Panc1 (cell line): ENCODE data around the gene EDN2. TPM values are rescaled to one million over a fixed set of nuclear protein-coding genes. Genes with fewer than 3 reads are reported as not detected.

Source experiments
- ATAC-seq: fragments of 200-7000 bp; cut with Tn5 transposase; 2 replicates; pipeline ENCODE4 v1.9.1; 2020; ENCODE audit warnings: mild to moderate bottlenecking, moderate library complexity
- BruUV-seq: library from RNA; stranded (reverse); fragments of 400-500 nt; replicated peaks from 2 replicates; lab custom pipeline; 2021; lab: Mats Ljungman, UMichigan
- CTCF ChIA-PET: fragments of 300-600 bp; sonication (Branson Sonifier 250); formaldehyde crosslinking; loops from one replicate; lab custom pipeline; 2022; ENCODE audit warnings: antibody characterized with exemption; lab: Charles Lee
- POLR2A ChIA-PET: fragments of 300-600 bp; sonication (Branson Sonifier 250); formaldehyde crosslinking; loops from one replicate; lab custom pipeline; 2022; ENCODE audit warnings: antibody characterized with exemption; lab: Charles Lee
- DNase-seq: peaks from one replicate; pipeline ENCODE4 v3.0.0-alpha.2; 2010; ENCODE audit warnings: low read depth, low spot score
- H3K27ac ChIP-seq: 2 replicates; pipeline ENCODE4 v1.5.1; 2011; ENCODE audit warnings: mild to moderate bottlenecking, low read length, inconsistent platforms
- H3K27me3 ChIP-seq: fragments of 200-500 bp; sonication (Bioruptor generic); 2 replicates; pipeline ENCODE4 v1.6.0; 2014; ENCODE audit warnings: low read length, inconsistent platforms; ENCODE audit not compliant: control insufficient read depth, insufficient read depth
- H3K36me3 ChIP-seq: fragments of 200-500 bp; sonication (Bioruptor generic); 2 replicates; pipeline ENCODE4 v1.5.1; 2014; ENCODE audit warnings: inconsistent platforms, mild to moderate bottlenecking, low read length, moderate library complexity; ENCODE audit not compliant: control insufficient read depth, insufficient read depth
- H3K4me1 ChIP-seq: 2 replicates; pipeline ENCODE4 v1.5.1; 2011; ENCODE audit warnings: inconsistent platforms, mild to moderate bottlenecking, low read length, moderate library complexity; ENCODE audit not compliant: control insufficient read depth, insufficient read depth
- H3K4me3 ChIP-seq, 2 experiments: 2 replicates each; pipeline ENCODE4 v1.5.1; 2011 to 2012; ENCODE audit warnings: low read depth in 2 of 2, low read length in 2 of 2, mild to moderate bottlenecking in 2 of 2, inconsistent platforms in 1 of 2, moderate library complexity in 1 of 2
- H3K9me3 ChIP-seq: fragments of 200-500 bp; sonication (Bioruptor generic); 2 replicates; pipeline ENCODE4 v1.5.1; 2014; ENCODE audit warnings: low read depth, mild to moderate bottlenecking, inconsistent platforms, low read length, moderate library complexity; ENCODE audit not compliant: control insufficient read depth, insufficient read depth
- CTCF ChIP-seq: fragments of 450-650 bp; IDR thresholded peaks from 2 replicates; pipeline ENCODE4 v1.5.1; 2017; ENCODE audit warnings: mild to moderate bottlenecking
- POLR2AphosphoS5 ChIP-seq: IDR thresholded peaks from 2 replicates; pipeline ENCODE4 v1.6.1; 2012; ENCODE audit warnings: mild to moderate bottlenecking, low read depth, low read length, moderate library complexity
- REST ChIP-seq, 2 experiments: IDR thresholded peaks; 2 replicates each; pipeline ENCODE4 v1.6.1; 2011 to 2012; ENCODE audit warnings: low read depth in 2 of 2, control low read depth in 1 of 2, low read length in 1 of 2, mild to moderate bottlenecking in 1 of 2, moderate library complexity in 1 of 2; ENCODE audit not compliant: insufficient read depth in 1 of 2
- SIN3A ChIP-seq: IDR thresholded peaks from 2 replicates; pipeline ENCODE4 v1.6.1; 2012; ENCODE audit warnings: low read depth, mild to moderate bottlenecking, low read length, moderate library complexity, borderline replicate concordance; ENCODE audit not compliant: insufficient read depth
- TCF7L2 ChIP-seq: IDR thresholded peaks from 2 replicates; pipeline ENCODE4 v1.6.1; 2011; ENCODE audit warnings: mild to moderate bottlenecking, low read depth, low read length, inconsistent platforms
- in situ Hi-C: cut with HindIII; loops from 2 replicates; pipeline ENCODE4 v1.10.0; 2016; ENCODE audit warnings: low sequenced_read_pairs, low pct_unique_long_range_greater_than_20kb
- intact Hi-C: fragments of 100-400 bp; cut with micrococcal nuclease; formaldehyde crosslinking; loops from one replicate; pipeline ENCODE4 v1.10.0; 2022; ENCODE audit not compliant: unreplicated experiment
- total RNA-seq: library from RNA; stranded (reverse); gene quantifications from one replicate; pipeline ENCODE4 v1.2.1, GENCODE V29; 2021; ENCODE audit not compliant: unreplicated experiment

EDN2 gene
- total RNA-seq, 1 experiment from 2014 or later, result not detected

- ChIA-PET CTCF (interaction anchor here (0.6 to 1.9 kb wide), 5 partner anchors 102 to 454 kb away, joined by 3 to 9 read pairs (median 5); no protein-coding TSS in a partner anchor), POLR2A (interaction anchor here (0.6 kb wide), 1 partner anchor 386 kb away, joined by 5 read pairs; no protein-coding TSS in a partner anchor)
- ATAC-seq (no peak), DNase-seq (no peak)
- H3K9me3 ChIP-seq, result no peaks in the 10 kb centered on the region
- BruUV-seq, result no TSS peak
- intact Hi-C loops (loop anchor here (2.0 to 5.0 kb wide), 3 partner anchors 111 to 165 kb away; no protein-coding TSS in a partner anchor), in situ Hi-C loops (no loop called here)
- no peaks in the 10 kb centered on the region for H3K36me3 ChIP-seq
- peaks cover 18% of the 10 kb centered on the region for H3K4me1 ChIP-seq
- H3K4me3 ChIP-seq, result no peak overlapping the region
- no peak overlapping the region; the same call in 1 of the 2 replicates for H3K27ac ChIP-seq
- no peaks in the 10 kb centered on the region for H3K27me3 ChIP-seq
- TF ChIP-seq SIN3A, result no peak
Observed at GRCh38 chr1:41433501-41433900, 51.0 kb downstream of the EDN2 start.

GRCh38 chr1:41432481-41433280, 51.8 kb downstream of the EDN2 start:
- POLR2A ChIA-PET, result no interaction called here
- peak overlapping the region; percentile 75; the same call in 1 of the 2 replicates for H3K27ac ChIP-seq
- CTCF ChIA-PET, result interaction anchor here (0.6 to 1.9 kb wide), 6 partner anchors 91 to 453 kb away, joined by 3 to 9 read pairs (median 6); no protein-coding TSS in a partner anchor
- peak overlapping the region in 1 of 2 experiments; percentile 35; a peak in 2 of 4 replicates for H3K4me3 ChIP-seq
- peak; percentile 98 for ATAC-seq
- no peak for TF ChIP-seq REST (IDR thresholded peaks at IDR 0.05; ENCODE audit: insufficient read depth in 1 of 2, low read depth in 2 of 2, low read length in 1 of 2)
- TF ChIP-seq CTCF, result peak; percentile 95
- no peak for TF ChIP-seq TCF7L2
- 0 out of 2 replicates have a peak, but pooled peaks have one; percentile 41 for TF ChIP-seq POLR2AphosphoS5
- TF ChIP-seq SIN3A, result 0 out of 2 replicates have a peak, but pooled peaks have one; percentile 28
- intact Hi-C loops (loop anchor here (2.0 to 5.0 kb wide), 3 partner anchors 110 to 164 kb away; no protein-coding TSS in a partner anchor), in situ Hi-C loops (no loop called here)
- DNase-seq, result peak; percentile 84
- H3K4me1 ChIP-seq, result peaks cover 18% of the 10 kb centered on the region
- H3K36me3 ChIP-seq, result no peaks in the 10 kb centered on the region
- H3K9me3 ChIP-seq, result no peaks in the 10 kb centered on the region
- no peaks in the 10 kb centered on the region for H3K27me3 ChIP-seq
- BruUV-seq, result no TSS peak
